NCI-H1436 treated with DMSO at 0.1 percent for 48 hours (cell line): ENCODE data around the gene IDH1.
"Not testable (repeated sequence)": the region's sequence is repeated elsewhere in the genome, so short reads cannot be mapped to it uniquely, and the experiment has no call there.

Experiments used
- DNase-seq: peaks from one replicate; lab custom pipeline; 2025; lab: John Stamatoyannopoulos, UW

IDH1 gene

DNA sequence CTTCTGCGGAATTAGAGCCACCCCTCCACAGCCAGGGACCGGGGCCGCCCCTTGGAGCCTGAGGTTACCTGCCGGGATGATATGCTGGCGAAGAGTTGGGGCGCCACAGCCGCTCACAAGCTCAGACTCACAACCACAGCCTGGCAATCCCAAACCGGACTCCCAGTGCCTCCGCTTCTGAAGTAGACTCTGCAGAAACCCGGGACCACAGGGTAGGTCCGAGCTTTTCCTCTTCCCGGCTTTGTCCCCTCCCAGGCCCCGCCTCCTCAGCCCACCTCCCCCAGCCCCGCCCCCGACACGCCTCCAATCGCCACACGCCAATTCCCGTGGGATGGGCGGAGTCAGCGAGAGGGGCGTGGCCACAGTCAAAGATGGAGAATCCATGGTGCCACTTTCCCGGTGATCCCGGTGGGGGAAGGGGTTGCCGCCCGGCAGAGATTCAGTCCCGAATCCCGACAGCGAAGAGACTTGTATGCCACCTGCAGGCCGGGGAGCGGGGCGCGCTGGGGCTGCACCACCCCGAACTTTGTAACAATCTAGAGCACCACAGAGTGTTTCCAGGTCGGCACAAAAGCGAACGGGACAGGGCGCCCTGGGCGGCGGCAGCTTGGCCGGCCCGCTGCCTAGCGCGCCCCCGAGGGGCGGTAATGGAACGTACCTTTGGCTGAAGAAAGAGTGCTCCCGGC lies at the start of gene IDH1:
Gene IDH1, minus strand, starts transcription at position 201 of the 686 bp plus-strand sequence. CDS start 3,520 bp downstream, outside the sequence.
- DNase-seq: peak; percentile 71

DNA sequence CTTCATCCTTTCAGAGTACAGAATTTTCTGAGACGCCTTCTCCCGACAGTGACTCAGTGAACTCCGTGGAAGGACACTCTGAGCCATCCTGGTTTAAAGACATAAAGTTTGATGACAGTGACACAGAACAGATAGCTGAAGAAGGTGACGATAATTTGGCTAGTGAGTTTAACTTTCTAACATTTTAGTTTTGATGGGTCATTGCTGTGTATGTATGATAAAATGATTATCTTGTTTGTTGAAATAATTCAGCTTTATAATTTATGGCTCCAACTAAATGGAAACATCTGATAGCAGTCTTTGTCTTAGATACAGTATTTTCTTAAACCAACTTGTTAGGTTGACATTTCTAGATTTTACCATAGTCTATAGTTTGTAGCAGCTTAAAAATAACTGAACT lies 49.3 kb upstream of the IDH1 start:
- no peak for DNase-seq

DNA sequence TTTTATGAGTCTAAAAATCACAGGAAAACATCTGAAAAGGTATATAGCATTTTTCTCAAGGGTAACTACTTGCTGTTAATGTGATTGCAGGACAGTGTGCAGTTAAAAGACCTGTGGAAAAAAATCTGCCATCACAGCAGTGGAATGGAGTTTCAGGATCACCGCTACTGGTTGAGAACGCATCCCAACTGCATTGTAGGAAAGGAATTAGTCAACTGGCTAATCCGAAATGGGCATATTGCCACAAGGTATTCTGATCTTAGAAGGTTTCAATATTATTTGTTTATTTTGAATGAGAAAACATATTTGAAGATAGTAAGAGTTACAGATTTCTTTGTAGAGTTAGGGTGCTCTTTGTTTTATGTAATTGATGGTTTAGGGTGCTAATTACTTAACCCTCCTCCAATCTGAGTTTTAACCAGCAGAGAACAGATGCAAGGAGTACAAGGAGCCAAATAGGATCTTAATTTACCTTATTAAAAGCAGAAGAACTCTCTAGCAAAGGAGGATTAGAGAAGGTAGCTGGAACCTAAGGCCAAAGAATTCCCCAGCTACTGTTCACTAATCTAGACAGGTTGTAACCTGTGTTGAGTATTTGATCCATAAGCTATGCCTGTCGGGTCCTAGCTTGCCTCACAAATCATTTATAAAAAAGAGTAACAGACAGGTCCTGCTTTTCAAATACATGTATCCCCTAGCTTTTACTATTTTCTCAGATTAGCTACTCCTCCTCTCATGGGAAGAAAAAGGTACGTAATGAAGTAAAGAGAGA lies 46.2 kb upstream of the IDH1 start:
- DNase-seq: no peak

DNA sequence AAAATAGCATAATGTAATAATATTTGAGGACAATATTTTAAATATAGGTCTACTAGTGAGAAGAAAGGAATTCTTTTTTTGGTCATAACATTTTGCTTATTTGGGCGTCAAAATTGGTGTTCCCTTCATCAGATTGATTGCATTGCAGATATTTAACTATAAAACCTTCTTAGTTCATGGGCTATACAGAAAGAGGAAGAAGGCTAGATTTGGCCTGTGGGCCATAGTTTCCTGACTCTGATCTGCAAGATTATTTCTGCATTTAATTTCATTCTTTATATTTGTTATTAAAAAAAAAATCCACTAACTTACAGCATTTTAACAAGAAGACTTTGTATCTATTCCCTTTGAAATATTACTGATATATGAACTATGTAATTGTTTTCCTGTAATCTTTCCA lies 43.1 kb upstream of the IDH1 start:
- DNase-seq: no peak

DNA sequence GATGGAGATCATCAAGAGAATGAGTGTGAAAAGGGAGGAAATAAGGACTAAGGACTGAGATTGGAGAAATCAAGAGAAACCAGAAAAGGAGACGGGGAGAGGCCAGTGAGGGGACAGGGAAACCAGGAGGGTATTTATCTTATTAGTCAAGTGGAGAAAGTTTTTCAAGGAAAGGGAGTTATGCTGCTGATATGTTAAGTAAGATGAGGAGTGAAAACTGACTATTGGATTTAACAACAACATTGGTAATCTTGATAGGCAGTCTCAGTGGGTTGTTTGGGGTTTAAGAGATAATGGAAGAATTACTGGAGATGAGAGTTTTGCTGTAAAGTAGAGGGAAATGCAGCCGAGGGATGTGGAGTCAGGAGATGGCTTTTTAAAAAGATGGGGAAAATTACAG lies 41.7 kb upstream of the IDH1 start:
- DNase-seq: no peak

DNA sequence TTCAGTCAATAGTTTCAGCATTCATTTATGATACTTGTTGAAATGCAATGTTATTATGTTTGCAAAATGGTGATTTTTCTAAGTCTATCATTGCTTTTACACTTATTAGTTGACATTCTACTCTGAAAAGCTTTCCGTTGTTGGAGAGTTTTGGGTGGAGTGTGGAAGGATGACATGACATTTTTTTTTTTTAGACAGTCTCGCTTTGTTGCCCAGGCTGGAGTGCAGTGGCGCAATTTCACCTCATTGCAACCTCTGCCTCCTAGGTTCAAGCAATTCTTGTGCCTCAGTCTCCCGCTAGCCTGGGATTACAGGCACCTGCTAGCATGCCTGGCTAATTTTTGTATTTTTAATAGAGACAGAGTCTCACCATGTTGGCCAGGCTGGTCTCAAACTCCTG lies 41.0 kb upstream of the IDH1 start:
- no peak for DNase-seq

DNA sequence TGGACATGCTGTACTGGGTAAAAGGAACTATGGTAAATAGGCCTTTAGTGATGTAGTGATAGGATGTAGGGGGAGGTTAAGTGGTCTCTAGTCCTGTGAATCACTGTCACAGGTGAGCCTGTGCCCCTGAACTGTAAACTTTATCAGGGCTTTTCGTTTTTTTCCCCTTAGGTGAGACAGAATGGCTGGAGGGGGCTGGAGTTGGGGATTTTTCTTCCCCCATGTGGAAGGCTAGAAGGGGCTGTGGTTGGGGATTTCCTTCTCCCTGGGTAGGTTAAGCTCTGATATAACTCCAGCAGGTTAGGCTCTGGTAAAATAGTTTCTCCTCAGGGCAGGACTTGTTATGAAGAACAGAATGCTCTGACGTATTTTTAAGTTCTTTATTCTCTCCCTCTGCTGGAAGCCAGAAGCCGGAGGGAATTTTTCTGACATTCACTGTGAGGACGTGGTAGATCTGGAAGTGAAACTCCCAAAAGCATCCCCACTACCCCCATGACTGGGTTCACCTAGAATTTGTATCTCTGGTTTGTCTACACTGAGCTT lies 39.7 kb upstream of the IDH1 start:
- no peak for DNase-seq

DNA sequence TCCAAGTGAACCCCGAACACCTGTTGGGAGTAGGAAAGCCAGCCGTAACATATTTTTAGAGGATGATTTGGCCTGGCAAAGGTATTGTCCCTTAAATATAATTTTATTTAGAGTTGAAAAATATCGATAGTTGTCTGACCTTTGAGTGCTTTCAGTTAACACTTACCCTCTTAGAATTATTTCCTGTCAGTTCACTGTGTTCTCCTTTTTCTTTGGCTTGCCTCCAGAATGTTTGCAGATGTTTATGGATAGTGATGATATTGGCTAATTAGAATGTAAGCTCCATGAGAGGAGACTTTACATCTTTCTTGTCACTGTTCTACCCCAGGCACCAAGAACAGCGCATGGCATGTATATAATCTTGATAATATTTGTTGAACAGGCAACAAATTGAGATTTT lies 31.0 kb upstream of the IDH1 start:
- no peak for DNase-seq

DNA sequence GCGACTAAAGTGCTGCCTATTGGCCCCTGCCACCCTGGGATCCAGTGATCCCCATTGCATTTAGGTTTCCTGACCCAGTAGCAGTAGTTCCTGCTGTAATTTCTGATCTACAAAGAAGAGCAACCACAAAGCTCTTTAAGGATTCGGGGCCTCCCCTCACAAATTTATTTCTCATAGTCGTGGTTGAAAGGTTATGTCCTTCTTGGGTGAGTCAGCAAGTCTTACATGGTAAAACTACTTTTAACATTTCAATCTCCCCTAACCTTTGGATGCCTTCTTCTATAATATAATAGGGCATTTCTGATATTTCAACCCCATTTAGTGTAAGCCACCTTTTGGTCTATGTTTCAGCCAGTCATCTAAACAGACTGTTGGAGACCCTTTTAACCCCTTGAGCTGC lies 26.1 kb upstream of the IDH1 start:
- no peak for DNase-seq

DNA sequence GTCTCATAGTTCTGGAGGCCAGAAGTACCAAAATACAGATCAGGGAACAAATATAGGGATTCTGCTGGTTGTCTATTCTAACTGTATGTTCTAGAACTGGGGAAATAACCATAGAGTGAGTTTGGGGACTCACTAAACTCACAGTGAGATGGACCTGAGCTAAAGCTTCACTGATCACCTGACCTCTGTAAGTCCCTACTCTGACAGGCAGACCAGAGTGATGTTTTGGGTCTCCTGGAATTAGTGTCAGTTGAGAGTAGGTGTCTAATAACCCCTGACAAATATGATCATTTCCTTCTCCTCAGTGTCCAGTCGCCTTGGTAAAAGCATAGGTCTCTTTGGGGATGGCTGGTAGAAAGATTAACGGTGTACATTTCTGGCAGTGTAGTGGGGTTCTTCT lies 25.4 kb upstream of the IDH1 start:
- DNase-seq: no peak

DNA sequence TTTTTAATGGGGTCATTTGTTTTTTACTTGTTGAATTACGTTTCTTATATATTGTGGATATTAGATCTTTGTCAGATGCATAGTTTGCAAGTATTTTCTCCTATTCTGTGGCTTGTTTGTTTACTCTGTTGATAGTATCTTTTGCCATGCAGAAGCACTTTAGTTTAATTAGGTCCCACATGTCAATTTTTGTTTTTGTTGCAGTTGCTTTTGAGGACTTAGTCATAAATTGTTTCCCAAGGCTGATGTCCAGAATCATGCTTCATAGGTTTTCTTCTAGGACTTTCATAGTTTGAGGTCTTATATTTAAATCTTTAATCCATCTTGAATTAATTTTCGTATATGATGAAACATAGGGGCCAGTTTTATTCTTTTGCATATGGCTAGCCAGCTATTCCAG lies 24.4 kb upstream of the IDH1 start:
- no peak for DNase-seq

DNA sequence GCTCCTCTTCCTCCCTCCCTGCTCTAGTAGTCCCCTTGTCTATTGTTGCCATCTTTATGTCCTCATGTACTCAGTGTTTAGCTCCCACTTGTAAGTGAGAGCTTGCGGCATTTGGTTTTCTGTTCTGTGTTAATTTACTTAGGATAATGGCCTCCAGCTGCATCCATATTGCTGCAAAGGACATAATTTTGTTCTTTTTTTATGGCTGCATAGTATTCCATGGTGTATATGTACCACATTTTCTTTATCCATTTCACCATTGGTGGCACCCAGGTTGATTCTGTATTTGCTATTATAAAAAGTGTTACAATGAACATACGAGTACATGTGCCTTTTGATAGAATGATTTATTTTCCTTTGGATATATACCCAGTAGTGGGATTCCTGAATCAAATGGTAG lies 23.7 kb upstream of the IDH1 start:
- no peak for DNase-seq

DNA sequence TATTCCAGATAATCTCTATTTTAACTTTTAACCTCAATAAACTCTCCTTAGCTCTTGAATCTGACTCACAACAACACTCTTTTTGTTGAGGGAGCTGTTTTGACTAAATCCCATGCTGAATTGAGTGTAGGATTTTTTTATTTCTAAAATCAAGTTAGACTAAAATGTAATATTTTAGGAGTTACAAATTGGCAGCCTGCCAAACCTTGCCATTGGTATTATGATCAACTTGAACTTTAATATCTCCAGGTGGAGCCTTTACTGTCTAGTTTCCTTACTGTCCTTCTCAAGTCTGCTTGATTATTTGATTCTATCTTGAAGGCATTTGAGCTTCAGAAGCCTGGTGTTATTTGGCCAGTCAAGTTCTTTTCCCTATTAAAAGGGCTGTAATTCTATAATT lies 19.9 kb upstream of the IDH1 start:
- DNase-seq: no peak

DNA sequence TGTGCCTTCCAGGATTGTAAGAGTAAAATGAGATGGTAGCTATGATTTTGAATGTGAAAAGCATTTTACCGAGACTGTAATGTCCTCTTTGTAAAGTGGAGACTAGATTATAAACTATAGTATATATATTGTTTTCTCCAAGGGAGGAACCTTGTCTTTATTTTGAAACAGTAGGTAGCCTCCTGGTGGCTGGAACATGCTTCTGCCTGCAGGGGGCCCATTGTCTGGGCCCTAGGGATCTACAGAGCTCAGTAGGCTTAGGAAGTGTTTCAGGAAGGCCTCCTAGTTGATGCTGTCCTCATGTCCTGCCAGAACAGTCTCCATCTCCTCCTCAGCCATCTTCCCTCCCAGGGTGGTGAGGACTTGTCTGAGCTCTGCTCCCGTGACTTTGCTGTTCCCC lies 14.2 kb upstream of the IDH1 start:
- no peak for DNase-seq

DNA sequence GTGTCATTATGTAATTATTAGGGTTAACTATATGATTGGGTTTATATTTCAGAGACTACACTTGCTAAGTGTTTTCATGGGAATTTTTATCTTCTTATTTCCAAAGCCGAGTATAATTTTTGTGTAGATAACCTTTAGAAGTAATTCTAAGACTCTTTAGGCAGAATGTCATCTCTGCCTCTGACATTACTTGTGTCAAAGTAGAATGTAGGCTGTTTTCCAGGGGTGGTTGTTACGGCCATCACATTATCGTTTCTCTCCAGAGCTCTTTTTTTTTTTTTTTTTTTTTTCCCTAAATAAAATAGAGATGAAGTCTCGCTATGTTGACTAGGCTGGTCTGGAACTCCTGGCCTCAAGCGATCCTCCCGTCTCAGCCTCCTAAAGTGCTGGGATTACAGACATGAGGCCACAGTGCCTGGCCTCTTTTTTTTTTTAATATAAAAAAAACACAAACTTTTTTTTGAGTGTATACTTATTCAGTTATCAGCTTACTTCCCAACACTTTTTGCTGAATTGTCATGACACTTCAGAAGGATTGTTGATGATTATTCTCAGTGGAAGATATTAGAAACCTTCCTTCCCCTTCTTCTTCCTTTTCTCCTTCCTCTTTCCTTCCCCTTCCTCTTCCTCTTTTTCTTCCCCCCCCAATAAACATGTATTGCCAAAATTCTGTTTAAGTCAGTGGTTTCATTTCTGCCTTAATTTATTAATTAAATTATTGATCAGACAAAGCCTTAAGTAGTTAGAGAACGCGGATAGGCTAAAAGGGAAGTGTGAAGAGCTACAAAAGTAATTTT lies 13.5 kb upstream of the IDH1 start:
- no peak for DNase-seq

DNA sequence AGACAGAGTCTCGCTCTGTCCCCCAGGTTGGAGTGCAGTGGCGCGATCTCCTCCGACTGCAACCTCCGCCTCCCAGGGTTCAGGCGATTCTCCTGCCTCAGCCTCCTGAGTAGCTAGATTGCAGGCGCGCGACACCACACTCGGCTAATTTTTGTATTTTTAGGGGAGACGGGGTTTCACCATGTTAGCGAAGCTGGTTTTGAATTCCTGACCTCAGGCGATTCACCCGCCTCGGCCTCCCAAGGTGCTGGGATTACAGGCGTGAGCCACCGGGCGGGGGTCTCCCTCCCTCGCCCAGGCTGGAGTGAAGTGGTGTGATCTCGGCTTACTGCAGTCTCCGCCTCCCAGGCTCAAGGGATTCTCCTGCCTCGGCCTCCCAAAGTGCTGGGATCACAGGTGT lies 12.7 kb upstream of the IDH1 start:
- DNase-seq: not testable (repeated sequence)

DNA sequence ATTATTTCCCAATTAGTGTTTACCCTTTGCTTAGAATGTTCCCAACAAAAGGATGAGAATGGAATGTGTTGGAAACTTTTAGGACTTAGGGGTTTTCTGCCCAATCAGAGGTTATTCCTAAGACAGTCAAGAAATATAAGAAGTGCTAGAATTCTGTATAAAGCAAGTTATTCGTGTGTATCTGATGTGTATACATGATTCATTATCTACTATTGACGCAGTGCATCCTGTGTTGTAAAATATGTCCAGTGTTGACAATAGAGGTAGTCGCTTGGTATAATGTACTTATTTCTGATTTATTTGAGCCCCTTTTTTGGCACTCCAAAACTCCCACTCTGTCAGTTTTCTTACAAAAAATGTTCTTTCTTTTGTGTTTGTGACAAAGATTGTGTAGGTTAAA lies 12.1 kb upstream of the IDH1 start:
- no peak for DNase-seq

DNA sequence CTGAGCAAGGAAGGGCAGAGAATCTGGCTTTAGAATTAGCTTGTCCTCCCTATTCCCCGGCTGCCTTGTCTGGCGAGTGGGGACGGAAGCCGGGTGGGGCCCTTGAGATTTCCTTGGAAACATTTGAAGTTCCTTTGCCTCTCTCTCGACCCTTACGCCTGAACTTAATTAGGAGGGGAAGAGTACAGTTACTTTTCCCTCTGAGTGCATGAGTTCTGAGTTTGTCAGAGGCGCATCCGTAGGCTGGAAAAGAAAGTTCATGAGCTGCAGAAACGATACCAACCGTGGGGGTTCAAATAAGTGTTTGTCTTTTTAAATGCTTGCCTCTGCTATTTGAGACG lies 11.7 kb upstream of the IDH1 start:
- DNase-seq: no peak

DNA sequence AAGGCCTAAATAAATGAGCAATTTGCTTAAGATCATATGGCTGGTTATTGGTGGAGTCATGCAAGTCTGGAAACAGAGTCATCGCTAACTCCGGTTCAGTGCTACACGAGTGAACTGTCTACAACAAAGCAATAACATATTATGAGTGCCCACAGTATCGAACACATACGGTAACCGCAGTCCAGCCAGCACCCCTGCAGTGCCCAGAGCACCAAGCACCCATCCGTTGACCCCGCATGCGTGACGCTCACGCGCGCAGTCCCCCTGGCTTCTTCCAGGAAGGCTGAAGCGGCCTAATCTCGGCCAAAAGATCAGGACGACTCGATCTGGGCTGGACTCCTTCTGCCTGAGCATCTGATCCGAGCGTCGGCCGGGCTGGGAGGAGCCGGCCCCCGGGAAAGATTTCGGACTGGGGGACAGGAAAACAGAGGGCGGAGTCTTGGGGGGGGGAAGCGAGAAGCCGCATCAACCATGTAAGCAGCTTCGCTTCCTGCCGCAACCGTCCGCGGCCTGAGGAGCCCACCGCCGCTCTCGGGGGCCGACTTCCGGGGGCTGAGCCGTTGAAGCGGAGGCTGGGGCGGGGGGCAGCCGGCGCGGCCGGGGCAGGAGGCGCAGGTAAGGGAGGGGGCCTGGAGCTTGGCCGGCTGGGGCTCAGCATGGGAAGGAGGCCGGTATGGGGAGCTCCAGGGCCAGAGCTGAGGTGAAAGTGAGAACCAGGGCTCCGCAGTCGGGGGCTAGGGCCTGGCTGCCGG lies 11.1 kb upstream of the IDH1 start, which contains the start of gene PIKFYVE:
Gene PIKFYVE, plus strand, starts transcription at position 455 of the 752 bp plus-strand sequence. CDS start 5,265 bp downstream, outside the sequence.
- DNase-seq: peak; percentile 81

DNA sequence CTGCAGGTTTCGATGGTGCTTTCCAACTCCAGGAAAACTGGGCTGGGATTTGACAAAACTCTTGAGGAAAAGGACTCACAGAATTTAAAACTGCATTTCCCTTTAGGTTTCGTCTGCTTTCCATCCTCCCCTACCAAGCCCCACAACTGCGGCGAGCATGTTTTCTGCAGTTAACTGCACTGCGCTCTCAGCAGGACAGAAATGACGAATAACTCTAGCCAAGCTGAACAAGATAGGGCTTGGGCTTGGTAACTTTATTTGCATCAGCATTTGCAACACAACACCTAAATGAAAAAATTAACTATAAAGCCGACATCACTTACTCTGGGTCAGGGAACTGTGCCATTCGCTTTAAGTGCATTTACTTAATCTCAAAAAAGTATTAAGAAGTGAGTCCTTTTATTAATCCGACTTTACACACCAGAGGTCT lies 10.5 kb upstream of the IDH1 start:
- no peak for DNase-seq

DNA sequence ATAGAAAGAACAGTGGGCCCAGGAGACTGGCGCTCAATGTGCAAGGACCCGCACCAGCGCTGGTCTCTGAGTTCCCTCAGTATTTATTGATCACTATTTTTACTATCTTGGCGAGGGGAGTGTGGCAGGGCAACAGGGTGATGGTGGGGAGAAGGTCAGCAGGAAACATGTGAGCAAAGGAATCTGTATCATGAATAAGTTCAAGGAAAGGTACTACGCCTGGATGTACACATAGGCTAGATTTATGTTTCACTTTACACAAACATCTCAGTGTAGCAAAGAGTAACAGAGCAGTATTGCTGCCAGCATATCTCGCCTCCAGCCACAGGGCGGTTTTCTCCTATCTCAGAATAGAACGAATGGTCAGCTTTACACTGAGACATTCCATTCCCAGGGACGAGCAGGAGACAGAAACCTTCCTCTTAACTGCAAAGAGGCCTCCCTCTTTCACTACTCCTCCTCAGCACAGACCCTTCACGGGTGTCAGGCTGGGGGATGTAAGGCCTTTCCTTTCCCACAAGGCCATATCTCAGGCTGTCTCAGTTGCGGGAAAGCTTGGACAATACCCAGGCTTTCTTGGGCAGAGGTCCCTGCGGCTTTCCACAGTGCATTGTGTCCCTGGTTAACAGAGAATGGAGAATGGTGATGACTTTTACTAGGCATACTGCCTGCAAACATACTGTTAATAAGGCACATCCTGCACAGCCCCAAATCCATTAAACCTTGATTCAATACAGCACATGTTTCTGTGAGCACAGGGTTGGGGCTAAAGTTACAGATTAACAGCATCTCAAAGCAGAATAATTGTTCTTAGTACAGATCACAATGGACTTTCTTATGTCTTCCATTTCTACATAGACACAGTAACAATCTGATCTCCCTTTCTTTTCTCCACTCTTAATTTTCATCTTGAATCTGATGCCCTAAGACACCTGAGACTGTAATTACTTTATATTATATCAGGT lies 2.3 kb upstream of the IDH1 start:
- not testable (repeated sequence) for DNase-seq
